Psoas muscle (tissue), 8 donors: ENCODE results near the gene HNRNPCL2. TPM values are rescaled to one million over a fixed set of nuclear protein-coding genes. Genes with fewer than 3 reads are reported as not detected.
"Not testable (repeated sequence)": the region's sequence is repeated elsewhere in the genome, so short reads cannot be mapped to it uniquely, and the experiment has no call there.

Experiments used
- ATAC-seq, 4 donors: fragments of 200-7000 bp; cut with Tn5 transposase; one replicate each; pipeline ENCODE4 v1.9.1; 2020; ENCODE audit warnings: moderate library complexity in 3 of 4, mild to moderate bottlenecking in 2 of 4
- DNase-seq, 2 donors: peaks; one replicate each; pipeline ENCODE4 v3.0.0-alpha.2; 2020
- H3K27ac ChIP-seq: fragments of 200-600 bp; one replicate; pipeline ENCODE4 v1.8.0; 2022
- H3K27me3 ChIP-seq, 3 donors: fragments of 200-600 bp in 1 of 3; one replicate each; pipeline versions ENCODE4 v1.6.1 to v1.8.0; 2013 to 2022; ENCODE audit warnings: low read length in 2 of 3, mild to moderate bottlenecking in 2 of 3, moderate library complexity in 1 of 3; ENCODE audit not compliant: insufficient read depth in 3 of 3
- H3K36me3 ChIP-seq, 2 donors: fragments of 200-600 bp in 1 of 2; one replicate each; pipeline versions ENCODE4 v1.6.1 to v1.8.0; 2013 to 2022; ENCODE audit warnings: low read depth in 1 of 2, mild to moderate bottlenecking in 1 of 2, moderate library complexity in 1 of 2; ENCODE audit not compliant: insufficient read depth in 1 of 2
- H3K4me1 ChIP-seq: fragments of 200-600 bp; one replicate; pipeline ENCODE4 v1.8.0; 2022
- H3K4me3 ChIP-seq: fragments of 200-600 bp; one replicate; pipeline ENCODE4 v1.8.0; 2022; ENCODE audit warnings: mild to moderate bottlenecking
- H3K9me3 ChIP-seq: fragments of 200-600 bp; one replicate; pipeline ENCODE4 v1.8.0; 2022
- WGBS, 3 donors: extraction: QIAGEN DNeasy Blood & Tissue Kit; methylation state at CpG; one replicate each; pipeline versions ENCODE4 v1.1.6 to v1.1.7; 2013; 5-methylcytosine and 5-hydroxymethylcytosine counted together
- intact Hi-C, 2 donors: fragments of 100-400 bp; cut with DNase I; formaldehyde crosslinking; loops; one replicate each; pipeline versions ENCODE4 v1.11.0 to v1.14.2; 2022
- long read RNA-seq, 2 donors: library from polyadenylated mRNA; unstranded; transcript quantifications; one replicate each; pipeline ENCODE4 v2.0.0, GENCODE V29; 2021
- polyA plus RNA-seq, 3 donors: library from polyadenylated mRNA; stranded (reverse); fragments of 200-250 nt; gene quantifications; one replicate each; pipeline ENCODE4 v1.2.3, GENCODE V29; 2013
- total RNA-seq, 4 donors: library from RNA; stranded (reverse); fragmentation: NEBNext Ultra II Directional in 2 of 4; extraction: Animal tissue kit (Norgen Biotek cat#: 25700) in 2 of 4; gene quantifications; one replicate each; pipeline versions ENCODE4 v1.2.1 to v1.2.4, GENCODE V29; 2021 to 2023
- donor health status: healthy with polysubstance abuse.
- donor health status: DM: no; HTN: no; CAD: no; lungs with moderate emphysema.
- donor health status: Bipolar disorder and iron deficiency.
- donor health status: healthy.
- donor health status: DM: yes; HTN: yes; CAD: no.
- donor health status: DM: no; HTN: no; CAD: no.
- donor health status: DM: no; HTN: no; CAD: no.
- donor health status: DM: yes; HTN: yes; CAD: no.

The HNRNPCL2 gene
- total RNA-seq (not detected), polyA plus RNA-seq (not detected)
- long read RNA-seq, donor 1, result 0 reads
- long read RNA-seq, donor 2, result 0 reads

DNA sequence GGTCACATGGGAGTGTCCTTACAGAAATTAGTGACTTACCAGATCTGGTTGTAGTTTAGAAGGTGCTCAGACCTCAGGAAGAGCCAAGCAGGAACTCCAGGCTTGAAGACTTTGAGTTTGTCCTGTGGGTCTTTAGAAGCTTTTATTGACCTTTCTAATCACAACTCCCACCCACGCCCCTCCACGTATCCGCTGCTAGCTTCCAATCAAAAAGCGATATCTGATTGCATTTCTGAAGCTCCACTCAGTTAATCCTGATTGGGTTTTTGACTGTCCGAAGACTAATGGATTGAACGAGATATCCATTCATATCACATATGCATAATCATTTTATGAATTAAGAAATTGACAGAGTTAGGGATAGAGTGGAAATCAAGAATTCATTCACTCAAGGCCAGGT is at the start of gene HNRNPCL2:
Gene HNRNPCL2, minus strand, starts transcription at position 101 of the 400 bp plus-strand sequence. CDS start 454 bp downstream, outside the sequence.
- H3K9me3 ChIP-seq, DNase-seq, H3K36me3 ChIP-seq, H3K4me3 ChIP-seq, intact Hi-C loops, H3K4me1 ChIP-seq, H3K27ac ChIP-seq, ATAC-seq: not testable (repeated sequence)
- 89 to 95% (median 90%) methylated on average over 6 of the region's 6 CpGs for WGBS, 3 donors
- peaks cover 0 to 12% (median 4%) of the 10 kb centered on the region in 3 donors for H3K27me3 ChIP-seq

DNA sequence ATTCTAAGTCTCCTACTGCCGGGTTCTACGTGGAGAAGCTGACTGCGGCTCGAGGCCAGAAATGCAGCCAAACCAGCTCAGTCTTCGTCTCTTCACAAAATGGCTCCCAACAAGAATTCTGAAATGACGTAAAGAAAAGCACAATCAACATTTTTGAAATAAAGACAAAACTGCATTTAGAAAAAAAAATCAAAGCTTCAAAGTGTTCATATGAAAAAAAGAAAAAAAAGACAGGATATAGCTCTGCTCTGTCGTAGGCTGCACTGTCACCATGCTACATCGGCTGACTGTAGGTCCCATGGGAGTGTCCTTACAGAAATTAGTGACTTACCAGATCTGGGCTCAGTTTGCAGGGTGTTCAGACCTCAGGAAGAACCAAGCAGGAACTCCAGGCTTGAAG is 48.9 kb upstream of the HNRNPCL2 start, which contains the start of gene HNRNPCL4:
Gene HNRNPCL4, minus strand, starts transcription at position 101 of the 400 bp plus-strand sequence. CDS start 164 bp downstream, outside the sequence.
- H3K4me1 ChIP-seq, H3K36me3 ChIP-seq, intact Hi-C loops, H3K27me3 ChIP-seq, H3K4me3 ChIP-seq, H3K27ac ChIP-seq, H3K9me3 ChIP-seq, ATAC-seq, DNase-seq: not testable (repeated sequence)
- no CpG with 5 or more reads among the region's 8 CpGs for WGBS, 3 donors

DNA sequence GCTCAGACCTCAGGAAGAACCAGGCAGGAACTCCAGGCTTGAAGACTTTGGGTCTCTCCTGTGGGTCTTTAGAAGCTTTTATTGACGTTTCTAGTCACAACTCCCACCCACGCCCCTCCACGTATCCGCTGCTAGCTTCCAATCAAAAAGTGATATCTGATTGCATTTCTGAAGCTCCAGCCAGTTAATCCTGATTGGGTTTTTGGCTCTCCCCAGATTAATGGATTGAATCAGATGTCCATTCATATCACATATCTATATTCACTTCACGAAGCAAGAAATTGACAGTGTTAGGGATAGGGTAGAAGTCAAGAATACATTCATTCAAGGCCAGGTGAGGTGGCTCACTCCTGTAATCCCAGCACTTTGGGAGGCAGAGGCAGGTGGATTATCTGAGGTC is 39.3 kb upstream of the HNRNPCL2 start, which contains the start of gene PRAMEF26:
Gene PRAMEF26, minus strand, starts transcription at position 101 of the 400 bp plus-strand sequence. CDS start 2,914 bp downstream, outside the sequence.
- WGBS, 3 donors, result 67 to 86% (median 71%) methylated on average over 1 of the region's 5 CpGs
- H3K27ac ChIP-seq, intact Hi-C loops: not testable (repeated sequence)

DNA sequence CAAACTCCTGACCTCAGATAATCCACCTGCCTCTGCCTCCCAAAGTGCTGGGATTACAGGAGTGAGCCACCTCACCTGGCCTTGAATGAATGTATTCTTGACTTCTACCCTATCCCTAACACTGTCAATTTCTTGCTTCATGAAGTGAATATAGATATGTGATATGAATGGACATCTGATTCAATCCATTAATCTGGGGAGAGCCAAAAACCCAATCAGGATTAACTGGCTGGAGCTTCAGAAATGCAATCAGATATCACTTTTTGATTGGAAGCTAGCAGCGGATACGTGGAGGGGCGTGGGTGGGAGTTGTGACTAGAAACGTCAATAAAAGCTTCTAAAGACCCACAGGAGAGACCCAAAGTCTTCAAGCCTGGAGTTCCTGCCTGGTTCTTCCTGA is 46.2 kb downstream of the HNRNPCL2 start, which contains the start of gene PRAMEF25:
Gene PRAMEF25, plus strand, starts transcription at position 301 of the 400 bp plus-strand sequence. CDS start 2,920 bp downstream, outside the sequence.
- H3K4me1 ChIP-seq, H3K9me3 ChIP-seq, DNase-seq, H3K27ac ChIP-seq, ATAC-seq, intact Hi-C loops, H3K27me3 ChIP-seq, H3K4me3 ChIP-seq, H3K36me3 ChIP-seq: not testable (repeated sequence)
- WGBS, 3 donors, result no CpG with 5 or more reads among the region's 4 CpGs

More for the DNA sequence above, 39.3 kb upstream of the HNRNPCL2 start, which contains the start of gene PRAMEF26:
- H3K4me1 ChIP-seq, ATAC-seq, H3K4me3 ChIP-seq, H3K27me3 ChIP-seq, H3K9me3 ChIP-seq, DNase-seq, H3K36me3 ChIP-seq: not testable (repeated sequence)

Other genes starting within 250 kb of the HNRNPCL2 start
- gene PRAMEF4, start 230.7 kb downstream of the HNRNPCL2 start, total RNA-seq, result not detected
- not detected for gene PRAMEF4, start 230.7 kb downstream of the HNRNPCL2 start, polyA plus RNA-seq
- gene PRAMEF10, start 218.6 kb downstream of the HNRNPCL2 start, total RNA-seq, result not detected
- not detected for gene PRAMEF10, start 218.6 kb downstream of the HNRNPCL2 start, polyA plus RNA-seq
- not detected for gene PRAMEF7, start 200.2 kb downstream of the HNRNPCL2 start, total RNA-seq
- gene PRAMEF7, start 200.2 kb downstream of the HNRNPCL2 start, polyA plus RNA-seq, result not detected
- gene PRAMEF6, start 169.3 kb downstream of the HNRNPCL2 start, total RNA-seq, result not detected
- not detected for gene PRAMEF6, start 169.3 kb downstream of the HNRNPCL2 start, polyA plus RNA-seq
- gene PRAMEF27, start 60.3 kb downstream of the HNRNPCL2 start, total RNA-seq, result not detected
- gene PRAMEF27, start 60.3 kb downstream of the HNRNPCL2 start, polyA plus RNA-seq, result not detected
- not detected for gene HNRNPCL3, start 56.1 kb downstream of the HNRNPCL2 start, total RNA-seq
- gene HNRNPCL3, start 56.1 kb downstream of the HNRNPCL2 start, polyA plus RNA-seq, result not detected
- gene PRAMEF25, start 46.1 kb downstream of the HNRNPCL2 start, total RNA-seq, result not detected
- gene PRAMEF25, start 46.1 kb downstream of the HNRNPCL2 start, polyA plus RNA-seq, result not detected
- gene PRAMEF26, start 39.2 kb upstream of the HNRNPCL2 start, total RNA-seq, result not detected
- not detected for gene PRAMEF26, start 39.2 kb upstream of the HNRNPCL2 start, polyA plus RNA-seq
- not detected for gene HNRNPCL4, start 48.8 kb upstream of the HNRNPCL2 start, total RNA-seq
- not detected for gene HNRNPCL4, start 48.8 kb upstream of the HNRNPCL2 start, polyA plus RNA-seq
- gene PRAMEF9, start 55.0 kb upstream of the HNRNPCL2 start, total RNA-seq, result not detected
- not detected for gene PRAMEF9, start 55.0 kb upstream of the HNRNPCL2 start, polyA plus RNA-seq
- not detected for gene PRAMEF13, start 84.6 kb upstream of the HNRNPCL2 start, total RNA-seq
- not detected for gene PRAMEF13, start 84.6 kb upstream of the HNRNPCL2 start, polyA plus RNA-seq
- gene PRAMEF18, start 109.3 kb upstream of the HNRNPCL2 start, total RNA-seq, result not detected
- not detected for gene PRAMEF18, start 109.3 kb upstream of the HNRNPCL2 start, polyA plus RNA-seq
- gene PRAMEF5, start 137.3 kb upstream of the HNRNPCL2 start, total RNA-seq, result not detected
- gene PRAMEF5, start 137.3 kb upstream of the HNRNPCL2 start, polyA plus RNA-seq, result not detected
- gene PRAMEF8, start 168.3 kb upstream of the HNRNPCL2 start, total RNA-seq, result not detected
- not detected for gene PRAMEF8, start 168.3 kb upstream of the HNRNPCL2 start, polyA plus RNA-seq
- gene PRAMEF33, start 186.7 kb upstream of the HNRNPCL2 start, total RNA-seq, result not detected
- gene PRAMEF33, start 186.7 kb upstream of the HNRNPCL2 start, polyA plus RNA-seq, result not detected
- gene PRAMEF15, start 198.7 kb upstream of the HNRNPCL2 start, total RNA-seq, result not detected
- not detected for gene PRAMEF15, start 198.7 kb upstream of the HNRNPCL2 start, polyA plus RNA-seq
- not detected for gene PRAMEF14, start 230.3 kb upstream of the HNRNPCL2 start, total RNA-seq
- not detected for gene PRAMEF14, start 230.3 kb upstream of the HNRNPCL2 start, polyA plus RNA-seq